HG02852 (cell line): ENCODE results near the gene SPATA9.
"Not testable (repeated sequence)": the region's sequence is repeated elsewhere in the genome, so short reads cannot be mapped to it uniquely, and the experiment has no call there.

Experiments
- ATAC-seq: cut with Tn5 transposase; IDR thresholded peaks from one replicate; pipeline ENCODE4 v1.9.1; 2021; ENCODE audit warnings: mild to moderate bottlenecking, moderate library complexity; ENCODE audit not compliant: unreplicated experiment

The SPATA9 gene

GRCh38 chr5:95647886-95648860 is 34.6 kb downstream of the SPATA9 start:
- ATAC-seq = no peak

GRCh38 chr5:95646569-95647431 is 36.0 kb downstream of the SPATA9 start, which contains the start of gene RFESD:
Gene RFESD (plus strand): TSS chr5:95646777. CDS start chr5:95652272, 5,495 bp downstream.
- peak; percentile 96 for ATAC-seq

GRCh38 chr5:95646226-95646568 is 36.6 kb downstream of the SPATA9 start:
- ATAC-seq = not testable (repeated sequence)

- ATAC-seq = peak; percentile 50
Measured at GRCh38 chr5:95644351-95645042, 38.3 kb downstream of the SPATA9 start.

- no peak for ATAC-seq
Measured at GRCh38 chr5:95643152-95643551, 39.6 kb downstream of the SPATA9 start.

- ATAC-seq = no peak
Measured at GRCh38 chr5:95641741-95642220, 41.0 kb downstream of the SPATA9 start.

- no peak for ATAC-seq
Measured at GRCh38 chr5:95638632-95639031, 44.2 kb downstream of the SPATA9 start.

GRCh38 chr5:95634081-95634480 is 48.7 kb downstream of the SPATA9 start:
- ATAC-seq = no peak

GRCh38 chr5:95633671-95634070 is 49.1 kb downstream of the SPATA9 start:
- ATAC-seq = no peak

GRCh38 chr5:95632942-95633341 is 49.8 kb downstream of the SPATA9 start:
- ATAC-seq = not testable (repeated sequence)

GRCh38 chr5:95631991-95632675 is 50.7 kb downstream of the SPATA9 start:
- ATAC-seq = peak; percentile 92

GRCh38 chr5:95631255-95631958 is 51.4 kb downstream of the SPATA9 start:
- peak; percentile 15 for ATAC-seq

GRCh38 chr5:95630394-95630917 is 52.3 kb downstream of the SPATA9 start:
- ATAC-seq = no peak

- ATAC-seq = no peak
Measured at GRCh38 chr5:95628933-95629332, 53.9 kb downstream of the SPATA9 start.

GRCh38 chr5:95627971-95628810 is 54.6 kb downstream of the SPATA9 start:
- ATAC-seq = no peak

- ATAC-seq = no peak
Measured at GRCh38 chr5:95626701-95627100, 56.1 kb downstream of the SPATA9 start.

- no peak for ATAC-seq
Measured at GRCh38 chr5:95624368-95624767, 58.4 kb downstream of the SPATA9 start.

- no peak for ATAC-seq
Measured at GRCh38 chr5:95623706-95624105, 59.1 kb downstream of the SPATA9 start.
